Measurements from ENCODE around the gene AGBL2.

DNA sequence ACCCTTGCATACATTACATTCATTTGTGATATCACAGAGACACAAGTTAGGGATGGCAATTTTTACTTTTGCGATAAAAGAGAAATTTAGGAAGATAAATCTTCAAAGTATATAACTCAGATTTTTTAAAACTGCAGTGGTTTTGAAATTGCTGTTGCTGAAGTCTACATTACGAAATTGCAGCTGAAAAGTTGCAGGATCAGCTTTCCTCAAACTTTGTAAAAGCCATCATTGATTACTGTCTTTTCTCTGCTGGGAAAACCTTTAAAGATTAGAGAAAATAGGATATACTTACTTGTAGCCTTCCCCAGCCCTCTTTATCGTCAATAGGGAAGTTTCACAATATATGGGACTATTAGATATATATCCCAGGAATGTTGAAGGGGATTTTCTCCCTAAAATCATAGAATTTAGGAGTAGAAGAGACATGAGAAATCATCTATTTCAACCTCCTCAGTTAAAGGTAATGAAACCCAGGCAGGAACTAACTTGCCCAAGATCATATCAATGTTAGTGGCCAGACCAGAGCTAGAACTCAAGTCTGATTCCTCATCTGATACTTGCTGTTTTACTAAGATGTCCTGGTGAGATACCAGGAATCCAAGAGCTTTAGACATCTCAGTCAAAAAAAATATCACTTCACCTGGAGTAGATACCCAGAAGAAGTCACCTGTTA lies 10.4 kb upstream of the AGBL2 start:
- TF ChIP-seq, protein P1, sequence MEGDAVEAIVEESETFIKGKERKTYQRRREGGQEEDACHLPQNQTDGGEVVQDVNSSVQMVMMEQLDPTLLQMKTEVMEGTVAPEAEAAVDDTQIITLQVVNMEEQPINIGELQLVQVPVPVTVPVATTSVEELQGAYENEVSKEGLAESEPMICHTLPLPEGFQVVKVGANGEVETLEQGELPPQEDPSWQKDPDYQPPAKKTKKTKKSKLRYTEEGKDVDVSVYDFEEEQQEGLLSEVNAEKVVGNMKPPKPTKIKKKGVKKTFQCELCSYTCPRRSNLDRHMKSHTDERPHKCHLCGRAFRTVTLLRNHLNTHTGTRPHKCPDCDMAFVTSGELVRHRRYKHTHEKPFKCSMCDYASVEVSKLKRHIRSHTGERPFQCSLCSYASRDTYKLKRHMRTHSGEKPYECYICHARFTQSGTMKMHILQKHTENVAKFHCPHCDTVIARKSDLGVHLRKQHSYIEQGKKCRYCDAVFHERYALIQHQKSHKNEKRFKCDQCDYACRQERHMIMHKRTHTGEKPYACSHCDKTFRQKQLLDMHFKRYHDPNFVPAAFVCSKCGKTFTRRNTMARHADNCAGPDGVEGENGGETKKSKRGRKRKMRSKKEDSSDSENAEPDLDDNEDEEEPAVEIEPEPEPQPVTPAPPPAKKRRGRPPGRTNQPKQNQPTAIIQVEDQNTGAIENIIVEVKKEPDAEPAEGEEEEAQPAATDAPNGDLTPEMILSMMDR (IDR thresholded peaks at IDR 0.05; ENCODE audit: extremely low read depth in 1 of 2, insufficient read depth in 1 of 2, low read depth in 1 of 2, low read length in 2 of 2): no peak
- TF ChIP-seq FOS (IDR thresholded peaks at IDR 0.05; ENCODE audit: borderline replicate concordance, insufficient read depth, low read length): no peak
- TF ChIP-seq JUN (IDR thresholded peaks at IDR 0.05; ENCODE audit: borderline replicate concordance, insufficient read depth, insufficient read length, low read depth): no peak
- no peak for TF ChIP-seq POLR2AphosphoS5 (IDR thresholded peaks at IDR 0.05; ENCODE audit: insufficient read depth, low read depth, low read length)
